K562 (cell line): Measurements from ENCODE around the gene NAPEPLD. TPM values are rescaled to one million over a fixed set of nuclear protein-coding genes. Genes with fewer than 3 reads are reported as not detected.
A peak's percentile ranks its signal among the peaks of the same experiment; 100 is the strongest.

Experiments
- BMI1 ChIP-seq: fragments of 150-350 bp; IDR thresholded peaks from 2 replicates; pipeline ENCODE4 v1.6.1; 2014; ENCODE audit warnings: low read length
- ESRRA ChIP-seq: fragments of 450-650 bp; IDR thresholded peaks from 2 replicates; pipeline ENCODE4 v1.6.1; 2014; ENCODE audit warnings: low read depth, mild to moderate bottlenecking, moderate library complexity, borderline replicate concordance
- FIP1L1 ChIP-seq: fragments of 200-400 bp; formaldehyde crosslinking; IDR thresholded peaks from 2 replicates; pipeline ENCODE4 v1.6.1; 2018; ENCODE audit warnings: mild to moderate bottlenecking, low read depth, low read length; ENCODE audit not compliant: poor library complexity, severe bottlenecking
- HNRNPK ChIP-seq: fragments of 200-400 bp; formaldehyde crosslinking; IDR thresholded peaks from one replicate; pipeline ENCODE4 v1.6.1; 2018; ENCODE audit warnings: mild to moderate bottlenecking, low read depth, low read length; ENCODE audit not compliant: poor library complexity, severe bottlenecking
- MBD2 ChIP-seq: sonication (generic); IDR thresholded peaks from 2 replicates; pipeline ENCODE4 v1.6.1; 2016; ENCODE audit warnings: low read depth, borderline replicate concordance
- MTA3 ChIP-seq: fragments of 450-650 bp; formaldehyde crosslinking; IDR thresholded peaks from 2 replicates; pipeline ENCODE4 v1.6.1; 2017; ENCODE audit warnings: mild to moderate bottlenecking, borderline replicate concordance
- NONO ChIP-seq, 2 experiments: fragments of 200-400 bp in 1 of 2; fragments of 450-650 bp in 1 of 2; formaldehyde crosslinking in 1 of 2; IDR thresholded peaks; 2 replicates each; pipeline ENCODE4 v1.6.1; 2017; ENCODE audit warnings: low read depth in 2 of 2, mild to moderate bottlenecking in 2 of 2, moderate library complexity in 2 of 2, low read length in 1 of 2
- POLR2AphosphoS5 ChIP-seq: IDR thresholded peaks from 2 replicates; pipeline ENCODE4 v1.6.1; 2011; ENCODE audit warnings: mild to moderate bottlenecking, low read depth, low read length, moderate library complexity; ENCODE audit not compliant: control insufficient read depth, insufficient read depth
- RBBP5 ChIP-seq: fragments of 200-600 bp; sonication (generic); IDR thresholded peaks from 2 replicates; pipeline ENCODE4 v1.6.1; 2012; ENCODE audit warnings: borderline replicate concordance, mild to moderate bottlenecking, low read length, control low read depth, inconsistent platforms; ENCODE audit not compliant: insufficient read depth, poor library complexity, severe bottlenecking
- RBFOX2 ChIP-seq: fragments of 200-400 bp; formaldehyde crosslinking; IDR thresholded peaks from 2 replicates; pipeline ENCODE4 v1.6.1; 2017; ENCODE audit warnings: low read depth, mild to moderate bottlenecking, low read length, moderate library complexity
- RCOR1 ChIP-seq, 2 experiments: IDR thresholded peaks; 2 replicates each; pipeline ENCODE4 v1.6.1; 2012; ENCODE audit warnings: low read depth in 2 of 2, low read length in 2 of 2, borderline replicate concordance in 1 of 2, improper control_type of control experiment in 1 of 2
- RNF2 ChIP-seq: sonication (generic); IDR thresholded peaks from 2 replicates; pipeline ENCODE4 v1.6.1; 2016
- SAP30 ChIP-seq: fragments of 200-600 bp; sonication (generic); IDR thresholded peaks from 2 replicates; pipeline ENCODE4 v1.6.1; 2012; ENCODE audit warnings: borderline replicate concordance, low read depth, mild to moderate bottlenecking, moderate library complexity, low read length, control low read depth, inconsistent platforms; ENCODE audit not compliant: insufficient read depth, poor library complexity, severe bottlenecking
- U2AF1 ChIP-seq: fragments of 200-400 bp; formaldehyde crosslinking; optimal IDR thresholded peaks from 2 replicates; pipeline ENCODE3; 2017; ENCODE audit warnings: mild to moderate bottlenecking, low read depth, low read length, moderate library complexity
- ZNF77 ChIP-seq: fragments of 250-450 bp; sonication (Bioruptor Pico); IDR thresholded peaks from 2 replicates; pipeline ENCODE4 v1.5.0; 2020
- polyA plus RNA-seq, 8 experiments: library from polyadenylated mRNA; depleted of rRNA in 4 of 8; stranded (reverse) in 5 of 8; unstranded in 3 of 8; fragments of >200 nt; fragmentation: Nextera tagmentation in 2 of 8; fragmentation: Illumina TruSeq in 1 of 8; extraction: Ambion mirVana in 2 of 8; extraction: Trizol in 1 of 8; gene quantifications; 2 replicates each; pipeline versions ENCODE4 v1.2.1 to v1.2.3, GENCODE V29; 2011 to 2014; ENCODE audit warnings: inconsistent platforms in 1 of 8, missing spikeins in 1 of 8
- total RNA-seq, 7 experiments: library from RNA; depleted of rRNA in 6 of 7; stranded (reverse); fragments of >200 nt in 6 of 7; fragmentation: Illumina TruSeq in 2 of 7; extraction: Trizol in 2 of 7; gene quantifications; 2 replicates each; pipeline versions ENCODE4 v1.2.1 to v1.2.3, GENCODE V29; 2011 to 2021; ENCODE audit warnings: low replicate concordance in 1 of 7
- TF ChIP-seq, protein P1 (sequence below): conservative IDR thresholded peaks from 2 replicates; pipeline ENCODE4 v1.6.1; 2011; ENCODE audit warnings: low read depth, mild to moderate bottlenecking, low read length; ENCODE audit not compliant: control insufficient read depth
- TF ChIP-seq, protein P2 (sequence below), 2 experiments: fragments of 250-450 bp in 1 of 2; fragments of 450-650 bp in 1 of 2; sonication (Bioruptor Pico) in 1 of 2; IDR thresholded peaks; 2 replicates each; pipeline versions ENCODE4 v1.6.1 to v1.8.0; 2016 to 2021; ENCODE audit warnings: mild to moderate bottlenecking in 2 of 2, moderate library complexity in 2 of 2, missing compliant biosample characterization in 1 of 2, missing genetic modification characterization in 1 of 2
- TF ChIP-seq, protein P3 (sequence below): sonication (generic); formaldehyde crosslinking; IDR thresholded peaks from 2 replicates; pipeline ENCODE4 v1.5.0; 2020; ENCODE audit warnings: missing genetic modification reagents
- TF ChIP-seq, protein P4 (sequence below): fragments of 450-650 bp; formaldehyde crosslinking; IDR thresholded peaks from 2 replicates; pipeline ENCODE4 v1.4.0; 2022; ENCODE audit warnings: missing genetic modification characterization

The NAPEPLD gene
- total and polyA plus RNA-seq, 9 of the 15 experiments (the other 6 are each of a cell fraction or from before 2014, with no cell fraction given) = 3.2 to 11.0 (median 7.5) TPM

DNA sequence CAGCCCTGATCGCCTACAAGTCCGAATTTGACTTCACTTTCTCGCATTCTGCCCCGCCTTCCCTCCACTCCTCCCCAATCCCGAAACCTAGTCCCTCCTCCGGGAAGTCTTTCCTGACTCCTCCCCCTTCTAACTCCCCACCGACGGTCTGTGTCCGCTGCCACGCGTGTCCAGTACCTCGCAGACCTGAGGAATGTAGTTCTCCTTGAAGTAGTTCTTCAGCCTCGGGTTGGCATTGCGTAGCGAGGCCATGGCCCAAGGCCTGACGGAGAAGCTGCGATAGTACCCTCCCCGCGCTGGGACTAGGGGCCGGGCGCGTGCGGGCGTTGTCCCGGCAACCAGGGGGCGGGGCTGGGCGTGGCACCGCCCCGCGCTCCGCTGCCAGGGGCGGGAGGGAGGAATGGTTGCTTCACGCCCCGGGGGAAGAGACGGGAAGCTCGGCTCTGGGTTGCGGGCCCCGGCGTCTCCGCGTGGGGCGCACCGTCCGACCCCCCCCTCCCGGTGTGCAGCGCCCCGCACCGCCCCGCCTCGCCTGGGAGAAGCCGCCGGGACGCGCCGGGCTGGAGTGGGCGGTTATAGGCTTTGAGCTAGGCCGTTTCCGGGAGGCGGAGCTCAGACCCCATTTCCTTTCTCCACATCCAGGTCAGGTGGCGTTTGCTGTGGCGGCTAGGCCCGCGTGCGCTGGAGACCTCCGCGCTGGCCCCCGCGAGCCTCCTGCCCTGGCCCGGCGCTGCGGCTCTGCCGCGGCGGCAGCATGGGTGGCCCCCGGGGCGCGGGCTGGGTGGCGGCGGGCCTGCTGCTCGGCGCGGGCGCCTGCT lies 74.2 kb downstream of the NAPEPLD start, which contains the start of the genes ARMC10 and FBXL13 (continued):
- TF ChIP-seq NONO (IDR thresholded peaks at IDR 0.05; ENCODE audit: low read depth in 2 of 2, low read length in 1 of 2) = peak; percentile 52 to 63; a peak in 2 of 4 replicates
- no peak for TF ChIP-seq HNRNPK
- TF ChIP-seq RNF2 = 0 out of 2 replicates have a peak, but pooled peaks have one; percentile 49
- TF ChIP-seq RBFOX2 = peak; percentile 94
- TF ChIP-seq FIP1L1 = peak; percentile 70
- peak; percentile 34; the same call in 1 of the 2 replicates for TF ChIP-seq MTA3
- TF ChIP-seq SAP30 = peak; percentile 91
- TF ChIP-seq, protein P1, sequence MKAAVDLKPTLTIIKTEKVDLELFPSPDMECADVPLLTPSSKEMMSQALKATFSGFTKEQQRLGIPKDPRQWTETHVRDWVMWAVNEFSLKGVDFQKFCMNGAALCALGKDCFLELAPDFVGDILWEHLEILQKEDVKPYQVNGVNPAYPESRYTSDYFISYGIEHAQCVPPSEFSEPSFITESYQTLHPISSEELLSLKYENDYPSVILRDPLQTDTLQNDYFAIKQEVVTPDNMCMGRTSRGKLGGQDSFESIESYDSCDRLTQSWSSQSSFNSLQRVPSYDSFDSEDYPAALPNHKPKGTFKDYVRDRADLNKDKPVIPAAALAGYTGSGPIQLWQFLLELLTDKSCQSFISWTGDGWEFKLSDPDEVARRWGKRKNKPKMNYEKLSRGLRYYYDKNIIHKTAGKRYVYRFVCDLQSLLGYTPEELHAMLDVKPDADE = peak; percentile 82
- TF ChIP-seq RCOR1 (IDR thresholded peaks at IDR 0.05; ENCODE audit: borderline replicate concordance in 1 of 2, low read depth in 2 of 2, low read length in 2 of 2) = peak in 1 of 2 experiments; percentile 49; a peak in 1 of 4 replicates
- TF ChIP-seq POLR2AphosphoS5 = peak; percentile 79
- no peak for TF ChIP-seq ZNF77 (CRISPR knock-in tag)
- TF ChIP-seq ESRRA = peak; percentile 45; the same call in 1 of the 2 replicates
- TF ChIP-seq, protein P2, sequence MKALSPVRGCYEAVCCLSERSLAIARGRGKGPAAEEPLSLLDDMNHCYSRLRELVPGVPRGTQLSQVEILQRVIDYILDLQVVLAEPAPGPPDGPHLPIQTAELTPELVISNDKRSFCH (CRISPR knock-in tag; IDR thresholded peaks at IDR 0.05) = no peak
- TF ChIP-seq, protein P2 (tag; IDR thresholded peaks at IDR 0.05) = 0 out of 2 replicates have a peak, but pooled peaks have one; percentile 24
- peak; percentile 33 for TF ChIP-seq U2AF1
- peak; percentile 79 for TF ChIP-seq RBBP5
- TF ChIP-seq MBD2 = peak; percentile 65; the same call in 1 of the 2 replicates
- TF ChIP-seq, protein P3, sequence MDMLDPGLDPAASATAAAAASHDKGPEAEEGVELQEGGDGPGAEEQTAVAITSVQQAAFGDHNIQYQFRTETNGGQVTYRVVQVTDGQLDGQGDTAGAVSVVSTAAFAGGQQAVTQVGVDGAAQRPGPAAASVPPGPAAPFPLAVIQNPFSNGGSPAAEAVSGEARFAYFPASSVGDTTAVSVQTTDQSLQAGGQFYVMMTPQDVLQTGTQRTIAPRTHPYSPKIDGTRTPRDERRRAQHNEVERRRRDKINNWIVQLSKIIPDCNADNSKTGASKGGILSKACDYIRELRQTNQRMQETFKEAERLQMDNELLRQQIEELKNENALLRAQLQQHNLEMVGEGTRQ = peak; percentile 75
- TF ChIP-seq BMI1 = peak; percentile 97
- TF ChIP-seq, protein P4, sequence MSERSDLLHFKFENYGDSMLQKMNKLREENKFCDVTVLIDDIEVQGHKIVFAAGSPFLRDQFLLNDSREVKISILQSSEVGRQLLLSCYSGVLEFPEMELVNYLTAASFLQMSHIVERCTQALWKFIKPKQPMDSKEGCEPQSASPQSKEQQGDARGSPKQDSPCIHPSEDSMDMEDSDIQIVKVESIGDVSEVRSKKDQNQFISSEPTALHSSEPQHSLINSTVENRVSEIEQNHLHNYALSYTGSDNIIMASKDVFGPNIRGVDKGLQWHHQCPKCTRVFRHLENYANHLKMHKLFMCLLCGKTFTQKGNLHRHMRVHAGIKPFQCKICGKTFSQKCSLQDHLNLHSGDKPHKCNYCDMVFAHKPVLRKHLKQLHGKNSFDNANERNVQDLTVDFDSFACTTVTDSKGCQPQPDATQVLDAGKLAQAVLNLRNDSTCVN = 0 out of 2 replicates have a peak, but pooled peaks have one; percentile 74
